IgD-negative memory B cell (primary cell): ENCODE measurements around the gene SMIM38. TPM values are rescaled to one million over a fixed set of nuclear protein-coding genes. Genes with fewer than 3 reads are reported as not detected.

Experiments used
- H3K27ac Mint-ChIP-seq, 3 donors: one replicate each; pipeline ENCODE4 v1.8.0; 2020 to 2022; ENCODE audit warnings: mild to moderate bottlenecking in 3 of 3, mixed read lengths in 3 of 3, moderate library complexity in 1 of 3
- H3K27me3 Mint-ChIP-seq: one replicate; pipeline ENCODE4 v1.8.0; 2021; ENCODE audit warnings: mixed read lengths
- H3K36me3 Mint-ChIP-seq: one replicate; pipeline ENCODE4 v1.8.0; 2020; ENCODE audit warnings: mild to moderate bottlenecking, mixed read lengths
- H3K4me1 Mint-ChIP-seq, 3 donors: one replicate each; pipeline ENCODE4 v1.8.0; 2020 to 2022; ENCODE audit warnings: mixed read lengths in 3 of 3, mild to moderate bottlenecking in 1 of 3
- H3K4me3 Mint-ChIP-seq, 4 donors: one replicate each; pipeline ENCODE4 v1.8.0; 2020 to 2022; ENCODE audit warnings: mild to moderate bottlenecking in 4 of 4, mixed read lengths in 4 of 4, moderate library complexity in 3 of 4
- H3K9me3 Mint-ChIP-seq, 3 donors: one replicate each; pipeline ENCODE4 v1.8.0; 2020 to 2021; ENCODE audit warnings: mixed read lengths in 3 of 3, mild to moderate bottlenecking in 1 of 3
- polyA plus RNA-seq: library from polyadenylated mRNA; unstranded; fragments of 300-500 nt; fragmentation: Illumina TruSeq; gene quantifications from one replicate; pipeline ENCODE4 v1.2.3, GENCODE V29; 2021

Gene SMIM38
- polyA plus RNA-seq, 1 donor from 2014 or later: not detected

GRCh38 chr11:69183613-69184012, 27.9 kb downstream of the SMIM38 start:
- H3K4me1 Mint-ChIP-seq: peaks cover 0 to 3% (median 0%) of the 10 kb centered on the region in 3 donors
- H3K4me3 Mint-ChIP-seq: no peak overlapping the region
- peaks cover 7% of the 10 kb centered on the region for H3K27me3 Mint-ChIP-seq
- no peaks in the 10 kb centered on the region for H3K36me3 Mint-ChIP-seq
- H3K9me3 Mint-ChIP-seq: peaks cover 3 to 10% (median 3%) of the 10 kb centered on the region in 3 donors
- peak overlapping the region in 1 of 3 donors; percentile 4 for H3K27ac Mint-ChIP-seq

- Mint-ChIP-seq H3K4me1 (peaks cover 0 to 3% (median 0%) of the 10 kb centered on the region in 3 donors), H3K27ac (peak overlapping the region in 1 of 3 donors; percentile 53), H3K4me3 (no peak overlapping the region), H3K27me3 (peaks cover 6% of the 10 kb centered on the region), H3K36me3 (peaks cover 2% of the 10 kb centered on the region), H3K9me3 (peaks cover 7 to 16% (median 7%) of the 10 kb centered on the region in 3 donors)
These were observed 30.9 kb downstream of the SMIM38 start for GRCh38 chr11:69186316-69187260.

GRCh38 chr11:69187540-69188065, 31.9 kb downstream of the SMIM38 start:
- H3K27ac Mint-ChIP-seq: no peak overlapping the region
- H3K36me3 Mint-ChIP-seq: peaks cover 2% of the 10 kb centered on the region
- peaks cover 0 to 3% (median 0%) of the 10 kb centered on the region in 3 donors for H3K4me1 Mint-ChIP-seq
- H3K9me3 Mint-ChIP-seq: peaks cover 7 to 16% (median 7%) of the 10 kb centered on the region in 3 donors
- no peak overlapping the region for H3K4me3 Mint-ChIP-seq
- H3K27me3 Mint-ChIP-seq: peaks cover 5% of the 10 kb centered on the region

GRCh38 chr11:69189059-69189458, 33.3 kb downstream of the SMIM38 start:
- Mint-ChIP-seq H3K4me3 (no peak overlapping the region), H3K36me3 (peaks cover 2% of the 10 kb centered on the region), H3K27ac (no peak overlapping the region), H3K27me3 (peaks cover 5% of the 10 kb centered on the region), H3K4me1 (no peaks in the 10 kb centered on the region), H3K9me3 (peaks cover 7 to 16% (median 7%) of the 10 kb centered on the region in 3 donors)

- H3K9me3 Mint-ChIP-seq: peaks cover 8 to 16% (median 11%) of the 10 kb centered on the region in 3 donors
- H3K36me3 Mint-ChIP-seq: peaks cover 2% of the 10 kb centered on the region
- no peak overlapping the region for H3K27ac Mint-ChIP-seq
- peaks cover 5% of the 10 kb centered on the region for H3K27me3 Mint-ChIP-seq
- H3K4me1 Mint-ChIP-seq: no peaks in the 10 kb centered on the region
- no peak overlapping the region for H3K4me3 Mint-ChIP-seq
These were observed 35.2 kb downstream of the SMIM38 start for GRCh38 chr11:69190796-69191536.

GRCh38 chr11:69192301-69192721, 36.6 kb downstream of the SMIM38 start:
- Mint-ChIP-seq H3K27me3 (peaks cover 5% of the 10 kb centered on the region), H3K4me1 (no peaks in the 10 kb centered on the region), H3K36me3 (peaks cover 2% of the 10 kb centered on the region)

GRCh38 chr11:69193151-69193550, 37.4 kb downstream of the SMIM38 start:
- H3K4me3 Mint-ChIP-seq: no peak overlapping the region
- H3K36me3 Mint-ChIP-seq: peaks cover 2% of the 10 kb centered on the region
- H3K27me3 Mint-ChIP-seq: peaks cover 5% of the 10 kb centered on the region
- H3K27ac Mint-ChIP-seq: no peak overlapping the region
- peaks cover 5 to 11% (median 9%) of the 10 kb centered on the region in 3 donors for H3K9me3 Mint-ChIP-seq
- H3K4me1 Mint-ChIP-seq: no peaks in the 10 kb centered on the region

More at GRCh38 chr11:69192301-69192721, 36.6 kb downstream of the SMIM38 start:
- H3K9me3 Mint-ChIP-seq: peaks cover 8 to 16% (median 11%) of the 10 kb centered on the region in 3 donors
- no peak overlapping the region for H3K4me3 Mint-ChIP-seq
- no peak overlapping the region for H3K27ac Mint-ChIP-seq

- no peak overlapping the region for H3K27ac Mint-ChIP-seq
- peaks cover 5% of the 10 kb centered on the region for H3K27me3 Mint-ChIP-seq
- H3K9me3 Mint-ChIP-seq: peaks cover 5 to 9% (median 6%) of the 10 kb centered on the region in 3 donors
- H3K4me1 Mint-ChIP-seq: no peaks in the 10 kb centered on the region
- no peak overlapping the region for H3K4me3 Mint-ChIP-seq
- peaks cover 2% of the 10 kb centered on the region for H3K36me3 Mint-ChIP-seq
These were observed 37.9 kb downstream of the SMIM38 start for GRCh38 chr11:69193629-69194028.

- Mint-ChIP-seq H3K27ac (no peak overlapping the region), H3K4me3 (no peak overlapping the region), H3K4me1 (no peaks in the 10 kb centered on the region), H3K36me3 (no peaks in the 10 kb centered on the region), H3K9me3 (peaks cover 0 to 6% (median 5%) of the 10 kb centered on the region in 3 donors), H3K27me3 (peaks cover 5% of the 10 kb centered on the region)
These were observed 38.7 kb downstream of the SMIM38 start for GRCh38 chr11:69194396-69194795.

GRCh38 chr11:69194956-69195355, 39.2 kb downstream of the SMIM38 start:
- H3K27me3 Mint-ChIP-seq: peaks cover 7% of the 10 kb centered on the region
- H3K36me3 Mint-ChIP-seq: no peaks in the 10 kb centered on the region
- H3K4me3 Mint-ChIP-seq: no peak overlapping the region
- H3K4me1 Mint-ChIP-seq: no peaks in the 10 kb centered on the region
- H3K27ac Mint-ChIP-seq: no peak overlapping the region
- peaks cover 0 to 6% (median 5%) of the 10 kb centered on the region in 3 donors for H3K9me3 Mint-ChIP-seq

- Mint-ChIP-seq H3K4me1 (no peaks in the 10 kb centered on the region), H3K4me3 (no peak overlapping the region), H3K9me3 (peaks cover 0 to 6% (median 5%) of the 10 kb centered on the region in 3 donors), H3K27ac (no peak overlapping the region), H3K36me3 (no peaks in the 10 kb centered on the region), H3K27me3 (peaks cover 8% of the 10 kb centered on the region)
These were observed 40.4 kb downstream of the SMIM38 start for GRCh38 chr11:69195824-69196782.

GRCh38 chr11:69196783-69197169, 41.0 kb downstream of the SMIM38 start:
- Mint-ChIP-seq H3K4me1 (no peaks in the 10 kb centered on the region), H3K27ac (no peak overlapping the region), H3K9me3 (peaks cover 0 to 6% (median 5%) of the 10 kb centered on the region in 3 donors), H3K36me3 (no peaks in the 10 kb centered on the region), H3K4me3 (no peak overlapping the region), H3K27me3 (peaks cover 6% of the 10 kb centered on the region)

GRCh38 chr11:69198891-69199582, 43.3 kb downstream of the SMIM38 start:
- Mint-ChIP-seq H3K9me3 (peaks cover 0 to 6% (median 5%) of the 10 kb centered on the region in 3 donors), H3K4me3 (no peak overlapping the region), H3K4me1 (no peaks in the 10 kb centered on the region), H3K27ac (no peak overlapping the region), H3K36me3 (peaks cover 2% of the 10 kb centered on the region), H3K27me3 (peaks cover 5% of the 10 kb centered on the region)
